Neural cell (in vitro differentiated cells): ENCODE results near the gene GLMN.

Source experiments
- CTCF ChIP-seq: fragments of 450-650 bp; IDR thresholded peaks from 2 replicates; pipeline ENCODE4 v1.5.1; 2014; ENCODE audit warnings: antibody characterized with exemption, mild to moderate bottlenecking, moderate library complexity; ENCODE audit not compliant: poor library complexity, severe bottlenecking
- EZH2 ChIP-seq: fragments of 200-600, 300-800 bp; shearing (Covaris generic), sonication (generic); IDR thresholded peaks from 2 replicates; pipeline ENCODE4 v1.6.1; 2014; ENCODE audit warnings: antibody characterized with exemption, low read length, borderline replicate concordance, mild to moderate bottlenecking; ENCODE audit not compliant: insufficient read depth, poor library complexity, severe bottlenecking
- POLR2AphosphoS5 ChIP-seq: IDR thresholded peaks from 2 replicates; pipeline ENCODE4 v1.6.1; 2012
- RAD21 ChIP-seq: fragments of 450-650 bp; conservative IDR thresholded peaks from 2 replicates; pipeline ENCODE4 v1.6.1; 2014; ENCODE audit warnings: antibody characterized with exemption, mild to moderate bottlenecking, moderate library complexity
- REST ChIP-seq: IDR thresholded peaks from 2 replicates; pipeline ENCODE4 v1.6.1; 2012; ENCODE audit warnings: borderline replicate concordance

GRCh38 chr1:92273039-92273438, 25.7 kb downstream of the GLMN start:
- TF ChIP-seq CTCF (no peak), POLR2AphosphoS5 (no peak), EZH2 (no peak), REST (no peak), RAD21 (no peak)
